T-helper 17 cell (primary cell): ENCODE measurements around the gene STARD10. TPM values are rescaled to one million over a fixed set of nuclear protein-coding genes. Genes with fewer than 3 reads are reported as not detected.

Experiments used
- ATAC-seq: fragments of 150-1000 bp; cut with Tn5 transposase; 2 replicates; pipeline ENCODE4 v1.10.0; 2021; ENCODE audit warnings: mild to moderate bottlenecking, moderate library complexity
- DNase-seq, 3 donors: peaks; one replicate each; pipeline versions ENCODE4 v3.0.0 to v3.0.0-alpha.2; 2020 to 2021
- H3K9me3 ChIP-seq: one replicate; pipeline ENCODE4 v1.7.0; 2013; ENCODE audit warnings: low read length, mild to moderate bottlenecking; ENCODE audit not compliant: control insufficient read depth, poor library complexity, severe bottlenecking
- H3K27ac Mint-ChIP-seq: one replicate; pipeline ENCODE4 v1.8.0; 2022; ENCODE audit warnings: mild to moderate bottlenecking, moderate library complexity, mixed read lengths
- H3K27me3 Mint-ChIP-seq: one replicate; pipeline ENCODE4 v1.8.0; 2022; ENCODE audit warnings: mixed read lengths
- H3K36me3 Mint-ChIP-seq: one replicate; pipeline ENCODE4 v1.8.0; 2022; ENCODE audit warnings: low read depth, mixed read lengths
- H3K4me1 Mint-ChIP-seq: one replicate; pipeline ENCODE4 v1.8.0; 2022; ENCODE audit warnings: mild to moderate bottlenecking, mixed read lengths
- H3K4me3 Mint-ChIP-seq: one replicate; pipeline ENCODE4 v1.8.0; 2022; ENCODE audit warnings: mild to moderate bottlenecking, moderate library complexity, mixed read lengths
- total RNA-seq, 4 donors: library from RNA in 2 of 4; stranded (reverse) in 2 of 4; gene quantifications; one replicate each; pipeline ENCODE4 v1.2.3 and lab custom pipeline; 2022 to 2026

The STARD10 gene
- total RNA-seq, 2 donors from 2014 or later: 12.9 to 17.7 TPM

DNA sequence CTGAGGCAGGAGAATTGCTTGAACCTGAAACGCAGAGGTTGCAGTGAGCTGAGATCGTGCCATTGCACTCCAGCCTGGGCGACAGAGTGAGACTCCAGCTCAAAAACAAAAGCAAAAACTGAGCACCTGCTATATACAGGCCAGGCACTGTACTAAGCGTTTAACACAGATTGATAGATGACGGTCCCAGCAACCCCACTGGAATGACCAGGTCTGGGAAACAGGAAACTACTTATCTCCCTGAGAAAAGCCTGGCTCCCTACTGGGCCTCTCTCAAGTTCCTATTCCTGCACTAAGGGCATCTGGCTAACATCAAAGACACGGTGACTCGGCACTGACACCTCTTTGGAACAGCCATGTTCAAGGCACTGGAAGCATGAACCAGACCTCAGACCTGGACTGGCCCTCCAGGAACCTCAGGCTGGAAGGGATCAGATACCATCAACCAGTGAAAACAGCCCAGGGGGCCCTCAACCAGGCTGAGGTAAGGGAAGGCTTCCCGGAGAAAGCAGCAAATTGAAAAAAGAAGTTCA is 58.3 kb downstream of the STARD10 start:
- H3K9me3 ChIP-seq: no peaks in the 10 kb centered on the region
- Mint-ChIP-seq H3K36me3 (peaks cover 3% of the 10 kb centered on the region), H3K27me3 (no peaks in the 10 kb centered on the region), H3K4me3 (no peak overlapping the region), H3K27ac (peak overlapping the region; percentile 97), H3K4me1 (peaks cover 31% of the 10 kb centered on the region)
- no peak for ATAC-seq
- no peak for DNase-seq

- Mint-ChIP-seq H3K4me1 (peaks cover 16% of the 10 kb centered on the region), H3K36me3 (peaks cover 3% of the 10 kb centered on the region), H3K27me3 (no peaks in the 10 kb centered on the region), H3K4me3 (no peak overlapping the region), H3K27ac (peak overlapping the region; percentile 92)
- no peaks in the 10 kb centered on the region for H3K9me3 ChIP-seq
- no peak for DNase-seq
- no peak for ATAC-seq
Measured at GRCh38 chr11:72732329-72732728, 61.5 kb downstream of the STARD10 start.

GRCh38 chr11:72730737-72731136 is 63.1 kb downstream of the STARD10 start:
- Mint-ChIP-seq H3K27me3 (no peaks in the 10 kb centered on the region), H3K27ac (peak overlapping the region; percentile 68), H3K4me3 (no peak overlapping the region), H3K4me1 (peaks cover 12% of the 10 kb centered on the region), H3K36me3 (peaks cover 5% of the 10 kb centered on the region)
- ATAC-seq (no peak), DNase-seq (no peak)
- H3K9me3 ChIP-seq: no peaks in the 10 kb centered on the region

- Mint-ChIP-seq H3K4me1 (peaks cover 16% of the 10 kb centered on the region), H3K4me3 (no peak overlapping the region), H3K36me3 (peaks cover 5% of the 10 kb centered on the region), H3K27me3 (no peaks in the 10 kb centered on the region), H3K27ac (peak overlapping the region; percentile 68)
- H3K9me3 ChIP-seq: no peaks in the 10 kb centered on the region
- DNase-seq (no peak), ATAC-seq (no peak)
Measured at GRCh38 chr11:72730243-72730642, 63.6 kb downstream of the STARD10 start.

- DNase-seq (no peak), ATAC-seq (no peak)
- Mint-ChIP-seq H3K4me1 (peaks cover 19% of the 10 kb centered on the region), H3K27me3 (no peaks in the 10 kb centered on the region), H3K36me3 (peaks cover 5% of the 10 kb centered on the region), H3K27ac (peak overlapping the region; percentile 85), H3K4me3 (no peak overlapping the region)
- no peaks in the 10 kb centered on the region for H3K9me3 ChIP-seq
Measured at GRCh38 chr11:72727521-72727920, 66.3 kb downstream of the STARD10 start.

- ATAC-seq: no peak
- Mint-ChIP-seq H3K36me3 (peaks cover 2% of the 10 kb centered on the region), H3K4me1 (peaks cover 27% of the 10 kb centered on the region), H3K4me3 (no peak overlapping the region), H3K27me3 (no peaks in the 10 kb centered on the region), H3K27ac (peak overlapping the region; percentile 100)
- no peak for DNase-seq
- no peaks in the 10 kb centered on the region for H3K9me3 ChIP-seq
Measured at GRCh38 chr11:72726266-72727220, 67.3 kb downstream of the STARD10 start.

GRCh38 chr11:72725724-72726028 is 68.2 kb downstream of the STARD10 start:
- ATAC-seq: no peak
- Mint-ChIP-seq H3K27ac (peak overlapping the region; percentile 100), H3K27me3 (no peaks in the 10 kb centered on the region), H3K4me1 (peaks cover 33% of the 10 kb centered on the region), H3K4me3 (peak overlapping the region; percentile 75), H3K36me3 (peaks cover 2% of the 10 kb centered on the region)
- DNase-seq: no peak
- H3K9me3 ChIP-seq: no peaks in the 10 kb centered on the region

- peak; percentile 50 to 74 (median 68) for DNase-seq
- peak; percentile 35 for ATAC-seq
- peaks cover 2% of the 10 kb centered on the region for H3K36me3 Mint-ChIP-seq
- H3K27ac Mint-ChIP-seq: peak overlapping the region; percentile 100
- no peaks in the 10 kb centered on the region for H3K27me3 Mint-ChIP-seq
- H3K9me3 ChIP-seq: no peaks in the 10 kb centered on the region
- H3K4me1 Mint-ChIP-seq: peaks cover 37% of the 10 kb centered on the region
- peak overlapping the region; percentile 75 for H3K4me3 Mint-ChIP-seq
Measured at GRCh38 chr11:72724851-72725723, 68.8 kb downstream of the STARD10 start.

- ATAC-seq: no peak
- no peaks in the 10 kb centered on the region for H3K9me3 ChIP-seq
- H3K4me1 Mint-ChIP-seq: peaks cover 45% of the 10 kb centered on the region
Measured at GRCh38 chr11:72724021-72724551, 69.8 kb downstream of the STARD10 start.

GRCh38 chr11:72723508-72723907 is 70.3 kb downstream of the STARD10 start:
- no peaks in the 10 kb centered on the region for H3K27me3 Mint-ChIP-seq

More at GRCh38 chr11:72724021-72724551, 69.8 kb downstream of the STARD10 start:
- DNase-seq: no peak
- Mint-ChIP-seq H3K36me3 (peaks cover 5% of the 10 kb centered on the region), H3K27ac (peak overlapping the region; percentile 100), H3K4me3 (peak overlapping the region; percentile 36), H3K27me3 (no peaks in the 10 kb centered on the region)

GRCh38 chr11:72722050-72722748 is 71.6 kb downstream of the STARD10 start:
- peaks cover 50% of the 10 kb centered on the region for H3K4me1 Mint-ChIP-seq
- peaks cover 6% of the 10 kb centered on the region for H3K36me3 Mint-ChIP-seq
- DNase-seq (peak; percentile 63 to 73 (median 72)), ATAC-seq (peak; percentile 88)
- H3K27ac Mint-ChIP-seq: peak overlapping the region; percentile 100
- no peaks in the 10 kb centered on the region for H3K9me3 ChIP-seq
- H3K4me3 Mint-ChIP-seq: peak overlapping the region; percentile 98
- no peaks in the 10 kb centered on the region for H3K27me3 Mint-ChIP-seq

More at GRCh38 chr11:72723508-72723907, 70.3 kb downstream of the STARD10 start:
- Mint-ChIP-seq H3K27ac (peak overlapping the region; percentile 100), H3K4me3 (peak overlapping the region; percentile 36), H3K36me3 (peaks cover 5% of the 10 kb centered on the region), H3K4me1 (peaks cover 50% of the 10 kb centered on the region)
- DNase-seq (no peak), ATAC-seq (no peak)
- H3K9me3 ChIP-seq: no peaks in the 10 kb centered on the region

- DNase-seq (peak in 1 of 3 donors; percentile 16), ATAC-seq (peak; percentile 29)
- H3K36me3 Mint-ChIP-seq: peaks cover 5% of the 10 kb centered on the region
- H3K4me3 Mint-ChIP-seq: peak overlapping the region; percentile 98
- no peaks in the 10 kb centered on the region for H3K9me3 ChIP-seq
- H3K4me1 Mint-ChIP-seq: peaks cover 50% of the 10 kb centered on the region
- H3K27ac Mint-ChIP-seq: peak overlapping the region; percentile 100
- no peaks in the 10 kb centered on the region for H3K27me3 Mint-ChIP-seq
Measured at GRCh38 chr11:72721689-72722049, 72.2 kb downstream of the STARD10 start.
